ENCODE data around the gene RGS11. TPM values are rescaled to one million over a fixed set of nuclear protein-coding genes. Genes with fewer than 3 reads are reported as not detected.

The RGS11 gene
- total RNA-seq, 1 donor from 2014 or later = 0.14 TPM

GRCh38 chr16:290015-290680 lies 14.4 kb upstream of the RGS11 start:
- no peak for DNase-seq
- Mint-ChIP-seq H3K4me1 (no peaks in the 10 kb centered on the region), H3K27me3 (no peaks in the 10 kb centered on the region), H3K4me3 (no peak overlapping the region), H3K9me3 (no peaks in the 10 kb centered on the region), H3K27ac (no peak overlapping the region), H3K36me3 (ENCODE audit: low read depth) (peaks cover 12% of the 10 kb centered on the region)
- intact Hi-C loops (cut with micrococcal nuclease) = no loop called here

GRCh38 chr16:289395-289997 lies 13.8 kb upstream of the RGS11 start:
- no peaks in the 10 kb centered on the region for H3K4me1 Mint-ChIP-seq
- no peak for DNase-seq
- intact Hi-C loops (cut with micrococcal nuclease) = no loop called here
- no peak overlapping the region for H3K27ac Mint-ChIP-seq
- no peaks in the 10 kb centered on the region for H3K9me3 Mint-ChIP-seq
- no peak overlapping the region for H3K4me3 Mint-ChIP-seq
- H3K36me3 Mint-ChIP-seq (ENCODE audit: low read depth) = peaks cover 12% of the 10 kb centered on the region
- H3K27me3 Mint-ChIP-seq = no peaks in the 10 kb centered on the region

GRCh38 chr16:287981-288920 lies 12.5 kb upstream of the RGS11 start:
- Mint-ChIP-seq H3K27ac (no peak overlapping the region), H3K4me3 (no peak overlapping the region), H3K4me1 (no peaks in the 10 kb centered on the region), H3K36me3 (ENCODE audit: low read depth) (peaks cover 10% of the 10 kb centered on the region), H3K9me3 (no peaks in the 10 kb centered on the region), H3K27me3 (no peaks in the 10 kb centered on the region)
- intact Hi-C loops (cut with micrococcal nuclease) = no loop called here
- DNase-seq = no peak

- no peak for DNase-seq
- peaks cover 4% of the 10 kb centered on the region for H3K36me3 Mint-ChIP-seq (ENCODE audit: low read depth)
- H3K27ac Mint-ChIP-seq = no peak overlapping the region
- no peak overlapping the region for H3K4me3 Mint-ChIP-seq
- intact Hi-C loops (cut with micrococcal nuclease) = no loop called here
- no peaks in the 10 kb centered on the region for H3K9me3 Mint-ChIP-seq
- no peaks in the 10 kb centered on the region for H3K27me3 Mint-ChIP-seq
- no peaks in the 10 kb centered on the region for H3K4me1 Mint-ChIP-seq
Measured at GRCh38 chr16:287298-287811, 11.6 kb upstream of the RGS11 start.

GRCh38 chr16:286491-287297 lies 10.9 kb upstream of the RGS11 start:
- no peaks in the 10 kb centered on the region for H3K4me1 Mint-ChIP-seq
- no peak overlapping the region for H3K27ac Mint-ChIP-seq
- no peaks in the 10 kb centered on the region for H3K9me3 Mint-ChIP-seq
- H3K27me3 Mint-ChIP-seq = peaks cover 2% of the 10 kb centered on the region
- H3K36me3 Mint-ChIP-seq (ENCODE audit: low read depth) = peaks cover 4% of the 10 kb centered on the region
- intact Hi-C loops (cut with micrococcal nuclease) = no loop called here
- DNase-seq = no peak
- no peak overlapping the region for H3K4me3 Mint-ChIP-seq

- intact Hi-C loops (cut with micrococcal nuclease) = no loop called here
- no peaks in the 10 kb centered on the region for H3K4me1 Mint-ChIP-seq
- peaks cover 6% of the 10 kb centered on the region for H3K27me3 Mint-ChIP-seq
- H3K4me3 Mint-ChIP-seq = no peak overlapping the region
- peaks cover 4% of the 10 kb centered on the region for H3K36me3 Mint-ChIP-seq (ENCODE audit: low read depth)
- DNase-seq = no peak
- no peaks in the 10 kb centered on the region for H3K9me3 Mint-ChIP-seq
- no peak overlapping the region for H3K27ac Mint-ChIP-seq
Measured at GRCh38 chr16:285146-286055, 9.7 kb upstream of the RGS11 start.

GRCh38 chr16:284204-285120 lies 8.7 kb upstream of the RGS11 start:
- no peak overlapping the region for H3K4me3 Mint-ChIP-seq
- no peak overlapping the region for H3K27ac Mint-ChIP-seq
- no peaks in the 10 kb centered on the region for H3K4me1 Mint-ChIP-seq
- no peaks in the 10 kb centered on the region for H3K9me3 Mint-ChIP-seq
- peaks cover 4% of the 10 kb centered on the region for H3K36me3 Mint-ChIP-seq (ENCODE audit: low read depth)
- DNase-seq = no peak
- peaks cover 6% of the 10 kb centered on the region for H3K27me3 Mint-ChIP-seq
- intact Hi-C loops (cut with micrococcal nuclease) = no loop called here

GRCh38 chr16:283033-283805 lies 7.5 kb upstream of the RGS11 start, which contains the start of gene PDIA2:
Gene PDIA2 (plus strand): TSS chr16:283164. CDS start chr16:283170, 6 bp downstream.
- peaks cover 4% of the 10 kb centered on the region for H3K36me3 Mint-ChIP-seq (ENCODE audit: low read depth)
- DNase-seq = no peak
- H3K9me3 Mint-ChIP-seq = no peaks in the 10 kb centered on the region
- peaks cover 13% of the 10 kb centered on the region for H3K27me3 Mint-ChIP-seq
- intact Hi-C loops (cut with micrococcal nuclease) = no loop called here
- no peak within 1 kb of the TSS for H3K4me3 Mint-ChIP-seq
- H3K27ac Mint-ChIP-seq = no peak within 1 kb of the TSS
- peaks cover 3% of the 10 kb centered on the region for H3K4me1 Mint-ChIP-seq

- Mint-ChIP-seq H3K27me3 (peaks cover 14% of the 10 kb centered on the region), H3K4me1 (peaks cover 3% of the 10 kb centered on the region), H3K9me3 (no peaks in the 10 kb centered on the region), H3K4me3 (no peak overlapping the region), H3K36me3 (ENCODE audit: low read depth) (peaks cover 2% of the 10 kb centered on the region), H3K27ac (no peak overlapping the region)
- intact Hi-C loops (cut with micrococcal nuclease) = no loop called here
- DNase-seq = no peak
Measured at GRCh38 chr16:282491-282890, 6.7 kb upstream of the RGS11 start.

- H3K4me1 Mint-ChIP-seq = peaks cover 3% of the 10 kb centered on the region
- DNase-seq = no peak
- peaks cover 21% of the 10 kb centered on the region for H3K27me3 Mint-ChIP-seq
- H3K4me3 Mint-ChIP-seq = no peak overlapping the region
- H3K27ac Mint-ChIP-seq = no peak overlapping the region
- intact Hi-C loops (cut with micrococcal nuclease) = no loop called here
- H3K9me3 Mint-ChIP-seq = no peaks in the 10 kb centered on the region
- peaks cover 2% of the 10 kb centered on the region for H3K36me3 Mint-ChIP-seq (ENCODE audit: low read depth)
Measured at GRCh38 chr16:281660-282255, 6.0 kb upstream of the RGS11 start.

- Mint-ChIP-seq H3K4me1 (peaks cover 3% of the 10 kb centered on the region), H3K4me3 (no peak overlapping the region)
Measured at GRCh38 chr16:280991-281659, 5.4 kb upstream of the RGS11 start.

More at GRCh38 chr16:280991-281659, 5.4 kb upstream of the RGS11 start:
- Mint-ChIP-seq H3K36me3 (ENCODE audit: low read depth) (no peaks in the 10 kb centered on the region), H3K27me3 (peaks cover 27% of the 10 kb centered on the region), H3K27ac (no peak overlapping the region), H3K9me3 (no peaks in the 10 kb centered on the region)
- DNase-seq = no peak
- intact Hi-C loops (cut with micrococcal nuclease) = no loop called here

All from activated CD4-positive, alpha-beta T cell treated with anti-CD3 and anti-CD28 coated beads, Interleukin-2, amount 10 ng/mL, durations not matched to agents 24 days and 14 days (primary cell).